ENCODE data around the gene DCUN1D1.

DNA sequence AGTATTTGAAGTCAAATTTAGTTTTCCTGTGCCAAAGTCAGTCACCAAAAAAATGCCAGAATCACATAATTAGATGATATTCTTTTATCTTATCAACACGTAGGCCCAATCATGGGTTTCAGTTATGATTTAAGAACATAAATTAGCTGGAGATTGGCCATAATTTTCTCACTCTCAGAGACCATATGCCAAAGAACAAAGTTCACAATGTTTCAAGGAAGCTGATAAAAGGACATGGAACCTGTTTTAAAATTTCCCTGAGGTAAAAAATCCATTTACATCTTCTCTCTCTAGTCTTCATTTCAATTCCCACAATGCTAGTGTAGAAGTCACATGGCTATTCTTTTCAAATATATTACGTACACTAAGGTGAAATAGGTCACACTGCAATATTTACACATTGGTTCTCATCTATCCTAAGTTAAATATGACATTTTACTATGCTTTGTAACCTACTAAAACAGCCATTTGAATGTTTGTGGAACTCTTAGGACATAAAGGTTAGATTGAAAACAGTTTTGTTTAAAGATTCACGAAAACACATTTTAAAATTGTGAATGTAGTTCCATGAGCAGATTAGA, 42.7 kb upstream of the DCUN1D1 start:
- TF ChIP-seq, protein P1, sequence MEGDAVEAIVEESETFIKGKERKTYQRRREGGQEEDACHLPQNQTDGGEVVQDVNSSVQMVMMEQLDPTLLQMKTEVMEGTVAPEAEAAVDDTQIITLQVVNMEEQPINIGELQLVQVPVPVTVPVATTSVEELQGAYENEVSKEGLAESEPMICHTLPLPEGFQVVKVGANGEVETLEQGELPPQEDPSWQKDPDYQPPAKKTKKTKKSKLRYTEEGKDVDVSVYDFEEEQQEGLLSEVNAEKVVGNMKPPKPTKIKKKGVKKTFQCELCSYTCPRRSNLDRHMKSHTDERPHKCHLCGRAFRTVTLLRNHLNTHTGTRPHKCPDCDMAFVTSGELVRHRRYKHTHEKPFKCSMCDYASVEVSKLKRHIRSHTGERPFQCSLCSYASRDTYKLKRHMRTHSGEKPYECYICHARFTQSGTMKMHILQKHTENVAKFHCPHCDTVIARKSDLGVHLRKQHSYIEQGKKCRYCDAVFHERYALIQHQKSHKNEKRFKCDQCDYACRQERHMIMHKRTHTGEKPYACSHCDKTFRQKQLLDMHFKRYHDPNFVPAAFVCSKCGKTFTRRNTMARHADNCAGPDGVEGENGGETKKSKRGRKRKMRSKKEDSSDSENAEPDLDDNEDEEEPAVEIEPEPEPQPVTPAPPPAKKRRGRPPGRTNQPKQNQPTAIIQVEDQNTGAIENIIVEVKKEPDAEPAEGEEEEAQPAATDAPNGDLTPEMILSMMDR (IDR thresholded peaks at IDR 0.05; ENCODE audit: insufficient read depth, low read length, poor library complexity, severe bottlenecking), result no peak
- no peak for TF ChIP-seq EZH2phosphoT487 (conservative IDR thresholded peaks at IDR 0.05; ENCODE audit: low read length)

All from SU-DHL-6 (cell line).